ENCODE measurements around the gene ACACB.

Gene ACACB

GRCh38 chr12:109310247-109311125, 194.1 kb downstream of the ACACB start:
- peak; percentile 67 for DNase-seq
